Spleen (tissue), 11 donors: ENCODE results near the gene CAMKV. TPM values are rescaled to one million over a fixed set of nuclear protein-coding genes. Genes with fewer than 3 reads are reported as not detected.

Experiments
- DNase-seq: peaks from one replicate; pipeline ENCODE4 v3.0.0-alpha.2; 2020
- H3K27ac ChIP-seq, 8 donors: fragments of 200-600 bp; sonication (generic) in 7 of 8; 1 replicate in 4 of 8; 2 replicates in 4 of 8; pipeline versions ENCODE4 v1.5.0 to v1.8.0; 2016 to 2021; ENCODE audit warnings: inconsistent platforms in 4 of 8, mild to moderate bottlenecking in 4 of 8, moderate library complexity in 1 of 8
- H3K27me3 ChIP-seq, 7 donors: fragments of 200-600 bp; sonication (generic) in 6 of 7; replicated peaks in 1 of 7; 1 replicate in 4 of 7; 2 replicates in 3 of 7; pipeline versions ENCODE4 v1.5.0 to v1.8.0; 2016 to 2021; ENCODE audit warnings: inconsistent platforms in 3 of 7, mild to moderate bottlenecking in 1 of 7
- H3K36me3 ChIP-seq, 6 donors: fragments of 200-600 bp; sonication (generic) in 5 of 6; 1 replicate in 4 of 6; 2 replicates in 2 of 6; pipeline versions ENCODE4 v1.5.0 to v1.8.0; 2016 to 2021; ENCODE audit warnings: inconsistent platforms in 2 of 6
- H3K4me1 ChIP-seq, 6 donors: fragments of 200-600 bp; sonication (generic) in 5 of 6; 1 replicate in 3 of 6; 2 replicates in 3 of 6; pipeline versions ENCODE4 v1.5.0 to v1.8.0; 2016 to 2021; ENCODE audit warnings: inconsistent platforms in 3 of 6
- H3K4me3 ChIP-seq, 8 donors: fragments of 200-600 bp; sonication (generic) in 7 of 8; 1 replicate in 4 of 8; 2 replicates in 4 of 8; pipeline versions ENCODE4 v1.5.0 to v1.8.0; 2016 to 2021; ENCODE audit warnings: inconsistent platforms in 4 of 8, mild to moderate bottlenecking in 4 of 8, moderate library complexity in 2 of 8
- H3K9me3 ChIP-seq, 8 donors: fragments of 200-600 bp; sonication (generic) in 7 of 8; 1 replicate in 4 of 8; 2 replicates in 4 of 8; pipeline versions ENCODE4 v1.5.0 to v1.8.0; 2016 to 2021; ENCODE audit warnings: inconsistent platforms in 4 of 8
- CTCF ChIP-seq, 11 experiments: fragments of 200-600 bp in 7 of 11; fragments of 450-650 bp in 4 of 11; sonication (generic) in 4 of 11; IDR thresholded peaks in 8 of 11; conservative IDR thresholded peaks in 3 of 11; 1 replicate in 7 of 11; 2 replicates in 4 of 11; pipeline versions ENCODE4 v1.4.0 to v1.8.0; 2016 to 2021; ENCODE audit warnings: antibody characterized with exemption in 11 of 11, inconsistent platforms in 4 of 11, mild to moderate bottlenecking in 1 of 11
- POLR2A ChIP-seq, 3 donors: fragments of 450-650 bp; IDR thresholded peaks; one replicate each; pipeline ENCODE4 v1.5.1; 2017; ENCODE audit warnings: antibody characterized with exemption in 3 of 3, mild to moderate bottlenecking in 1 of 3
- POLR2AphosphoS5 ChIP-seq, 3 donors: sonication (generic); formaldehyde crosslinking; IDR thresholded peaks; one replicate each; pipeline ENCODE4 v1.5.1; 2017; ENCODE audit warnings: antibody characterized with exemption in 3 of 3
- WGBS, 5 donors: extraction: QIAGEN DNeasy Blood & Tissue Kit in 3 of 5; methylation state at CpG; one replicate each; pipeline versions ENCODE4 v1.1.5 to v1.1.7; 2013 to 2018; 5-methylcytosine and 5-hydroxymethylcytosine counted together
- intact Hi-C: fragments of 100-400 bp; cut with DNase I; formaldehyde crosslinking; loops from one replicate; pipeline ENCODE4 v1.15.0; 2023; ENCODE audit warnings: low total_unique reads
- polyA plus RNA-seq, 3 donors: library from polyadenylated mRNA; stranded (reverse); fragments of 200-250 nt; gene quantifications; one replicate each; pipeline ENCODE4 v1.2.1, GENCODE V29; 2013
- total RNA-seq, 7 donors: library from RNA; depleted of rRNA in 3 of 7; stranded (reverse); fragments of >200 nt in 3 of 7; fragmentation: NEBNext Ultra II Directional in 4 of 7; extraction: Animal tissue kit (Norgen Biotek cat#: 25700) in 4 of 7; gene quantifications; one replicate each; pipeline versions ENCODE4 v1.1.0 to v1.2.1, GENCODE V29; 2016 to 2021
- donor health status: healthy with polysubstance abuse.
- donor health status: DM: no; HTN: no; CAD: no; lungs with moderate emphysema.
- donor health status: DM: no; HTN: no; CAD: no.
- donor health status: Bipolar disorder and iron deficiency.
- donor health status: healthy.
- donor health status: DM: no; HTN: no; CAD: no.
- donor health status: DM: yes; HTN: yes; CAD: no.

CAMKV gene
- total and polyA plus RNA-seq, 10 donors = not detected

- intact Hi-C loops = no loop called here
- no peak for DNase-seq
- H3K27me3 ChIP-seq = peaks cover 0 to 18% (median 0%) of the 10 kb centered on the region in 7 donors
These were observed 10.0 kb downstream of the CAMKV start for GRCh38 chr3:49859576-49860305.

GRCh38 chr3:49856181-49857005, 13.3 kb downstream of the CAMKV start, which contains the start of gene TRAIP:
Gene TRAIP, minus strand, starts transcription at chr3:49856564. Its CDS starts 111 bp downstream, at chr3:49856453.
- Histone ChIP-seq H3K9me3 (no peaks in the 10 kb centered on the region), H3K4me3 (peak within 1 kb of the TSS; percentile 47 to 85 (median 60)), H3K27ac (peak within 1 kb of the TSS in 7 of 8 donors; percentile 69 to 85 (median 76)), H3K4me1 (peaks cover 0 to 23% (median 15%) of the 10 kb centered on the region in 6 donors), H3K27me3 (peaks cover 0 to under 1% (median 0%) of the 10 kb centered on the region in 7 donors), H3K36me3 (no peaks in the 10 kb centered on the region)
- no peak for TF ChIP-seq POLR2A (IDR thresholded peaks at IDR 0.05)
- TF ChIP-seq POLR2AphosphoS5 (IDR thresholded peaks at IDR 0.05) = peak; percentile 78 to 84 (median 82)
- TF ChIP-seq CTCF (IDR thresholded peaks at IDR 0.05 in 8 of 11, conservative IDR thresholded peaks at IDR 0.05 in 3 of 11) = peak in 1 of 11 experiments; percentile 9
- intact Hi-C loops = no loop called here
- WGBS, 5 donors = 3 to 4% (median 4%) methylated on average over 35 to 52 of the region's 52 CpGs
- DNase-seq = peak; percentile 95

More at GRCh38 chr3:49859576-49860305, 10.0 kb downstream of the CAMKV start:
- TF ChIP-seq POLR2AphosphoS5 (IDR thresholded peaks at IDR 0.05) = no peak
- TF ChIP-seq CTCF (IDR thresholded peaks at IDR 0.05 in 8 of 11, conservative IDR thresholded peaks at IDR 0.05 in 3 of 11) = no peak
- no peak for TF ChIP-seq POLR2A (IDR thresholded peaks at IDR 0.05)
- Histone ChIP-seq H3K27ac (no peak overlapping the region), H3K9me3 (no peaks in the 10 kb centered on the region), H3K4me3 (no peak overlapping the region), H3K4me1 (peaks cover 0 to 23% (median 15%) of the 10 kb centered on the region in 6 donors), H3K36me3 (no peaks in the 10 kb centered on the region)
- 80 to 93% (median 87%) methylated on average over 1 to 12 of the region's 12 CpGs for WGBS, 5 donors

GRCh38 chr3:49855662-49856061, 14.0 kb downstream of the CAMKV start:
- H3K27me3 ChIP-seq = no peaks in the 10 kb centered on the region
- no peak for DNase-seq
- peaks cover 0 to 23% (median 15%) of the 10 kb centered on the region in 6 donors for H3K4me1 ChIP-seq
- H3K9me3 ChIP-seq = no peaks in the 10 kb centered on the region
- intact Hi-C loops = no loop called here
- peak overlapping the region in 1 of 8 donors; percentile 84 for H3K27ac ChIP-seq
- WGBS, 5 donors = 63 to 74% (median 69%) methylated on average over 5 of the region's 5 CpGs
- TF ChIP-seq POLR2A (IDR thresholded peaks at IDR 0.05) (no peak), CTCF (IDR thresholded peaks at IDR 0.05 in 8 of 11, conservative IDR thresholded peaks at IDR 0.05 in 3 of 11) (no peak)
- peak overlapping the region in 7 of 8 donors; percentile 51 to 85 (median 62) for H3K4me3 ChIP-seq
- no peaks in the 10 kb centered on the region for H3K36me3 ChIP-seq
